Urothelium cell line (cell line): ENCODE data around the gene C4orf50.

ENCODE experiments used
- DNase-seq: peaks from one replicate; pipeline ENCODE4 v3.0.0; 2011; ENCODE audit warnings: low spot score, mixed read lengths
- FAIRE-seq: peaks from 2 replicates; lab custom pipeline; 2011; peaks lifted over from hg19 to GRCh38; lab: Jason Lieb, UNC

The C4orf50 gene

DNA sequence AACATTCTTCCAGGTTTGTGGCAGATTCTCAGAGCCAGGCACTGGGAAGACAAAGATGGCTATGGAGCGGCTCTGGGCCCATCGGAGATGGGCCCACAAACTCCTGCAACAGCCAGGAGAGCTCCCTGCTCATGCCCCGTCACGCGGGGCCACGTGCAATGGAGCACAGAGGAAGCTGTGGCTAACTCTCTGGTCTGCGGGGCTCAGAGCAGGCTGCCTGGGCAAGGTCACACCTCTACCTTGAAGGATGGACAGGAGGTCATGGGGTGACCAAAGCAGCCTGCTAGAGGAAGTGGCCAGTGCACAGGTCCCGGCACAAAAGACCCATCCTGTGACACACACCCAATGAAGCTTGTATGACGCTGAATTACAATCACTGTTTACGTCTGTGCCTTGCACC is 45.2 kb downstream of the C4orf50 start:
- FAIRE-seq, result no peak
- DNase-seq, result no peak

GRCh38 chr4:5972571-5972970 is 45.7 kb downstream of the C4orf50 start:
- DNase-seq, result no peak
- FAIRE-seq, result no peak

- FAIRE-seq, result no peak
- DNase-seq, result no peak
Observed at GRCh38 chr4:5971078-5971450, 47.2 kb downstream of the C4orf50 start.

- no peak for DNase-seq
- FAIRE-seq, result no peak
Observed at GRCh38 chr4:5970381-5971077, 47.7 kb downstream of the C4orf50 start.

- no peak for DNase-seq
- FAIRE-seq, result no peak
Observed at GRCh38 chr4:5969777-5970176, 48.5 kb downstream of the C4orf50 start.

GRCh38 chr4:5969336-5969735 is 48.9 kb downstream of the C4orf50 start:
- no peak for FAIRE-seq

GRCh38 chr4:5968246-5968645 is 50.0 kb downstream of the C4orf50 start:
- no peak for DNase-seq
- no peak for FAIRE-seq

More at GRCh38 chr4:5969336-5969735, 48.9 kb downstream of the C4orf50 start:
- DNase-seq, result no peak

DNA sequence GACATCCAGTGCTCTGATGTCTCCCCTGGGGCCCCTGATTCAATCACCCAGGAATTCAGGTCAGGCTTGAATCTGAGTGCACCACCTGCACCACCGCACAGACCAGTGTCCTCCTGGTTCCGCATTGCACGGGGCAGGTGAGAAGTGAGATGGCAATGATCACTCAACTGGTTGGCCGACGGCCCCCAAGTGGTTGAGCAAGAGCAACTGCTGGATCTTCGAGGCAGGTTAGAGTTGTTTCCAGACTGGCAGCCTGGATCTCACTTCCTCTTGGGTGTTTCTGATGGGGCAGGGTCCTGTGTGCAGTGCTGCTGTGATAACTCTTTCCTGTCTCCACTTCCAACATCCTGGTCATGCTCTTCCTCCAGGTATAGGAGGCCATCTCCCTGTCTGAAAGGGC is 50.4 kb downstream of the C4orf50 start:
- FAIRE-seq, result no peak
- DNase-seq, result no peak

DNA sequence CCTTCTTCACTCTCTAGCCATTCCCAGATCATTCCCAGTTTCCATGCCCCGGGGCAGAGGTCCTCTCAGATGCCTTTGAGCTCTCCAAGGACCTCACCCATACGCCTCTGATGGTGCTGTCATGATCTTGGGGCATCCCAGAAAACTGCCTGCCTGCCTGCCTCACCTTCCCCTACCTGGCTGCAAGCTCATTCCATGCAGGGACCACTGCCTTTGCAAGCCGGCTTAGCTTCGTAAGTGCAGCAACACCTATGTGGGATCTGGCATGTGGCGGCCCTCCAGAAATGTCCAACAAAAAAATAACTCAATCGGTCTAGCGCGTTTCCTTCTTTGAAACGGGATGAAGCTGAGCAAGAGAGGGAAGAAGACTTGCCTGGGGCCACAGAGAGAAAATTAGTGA is 53.0 kb downstream of the C4orf50 start:
- no peak for FAIRE-seq
- DNase-seq, result no peak

GRCh38 chr4:5964030-5964429 is 54.2 kb downstream of the C4orf50 start:
- no peak for FAIRE-seq
- no peak for DNase-seq

- FAIRE-seq, result no peak
- DNase-seq, result no peak
Observed at GRCh38 chr4:5963611-5964010, 54.6 kb downstream of the C4orf50 start.

DNA sequence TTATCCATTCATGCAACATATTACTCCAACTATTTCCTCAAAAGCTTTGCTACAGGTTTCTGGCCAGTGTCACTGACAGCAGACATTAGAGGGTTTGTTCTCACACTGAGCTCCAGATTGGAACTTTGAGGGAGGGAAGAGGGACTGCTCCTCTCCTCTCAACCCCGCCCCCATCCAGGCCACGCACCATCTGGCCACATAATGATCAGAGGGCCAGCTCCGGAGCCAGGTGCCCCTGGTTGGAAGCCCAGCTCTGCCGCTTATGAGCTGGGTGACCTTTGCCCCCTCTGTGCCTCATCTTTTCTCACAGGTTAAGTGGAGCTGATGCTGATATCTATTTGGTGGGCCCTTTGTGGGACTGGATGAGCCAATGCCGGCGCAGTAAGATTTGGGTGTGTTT is 55.8 kb downstream of the C4orf50 start:
- DNase-seq (no peak), FAIRE-seq (no peak)

DNA sequence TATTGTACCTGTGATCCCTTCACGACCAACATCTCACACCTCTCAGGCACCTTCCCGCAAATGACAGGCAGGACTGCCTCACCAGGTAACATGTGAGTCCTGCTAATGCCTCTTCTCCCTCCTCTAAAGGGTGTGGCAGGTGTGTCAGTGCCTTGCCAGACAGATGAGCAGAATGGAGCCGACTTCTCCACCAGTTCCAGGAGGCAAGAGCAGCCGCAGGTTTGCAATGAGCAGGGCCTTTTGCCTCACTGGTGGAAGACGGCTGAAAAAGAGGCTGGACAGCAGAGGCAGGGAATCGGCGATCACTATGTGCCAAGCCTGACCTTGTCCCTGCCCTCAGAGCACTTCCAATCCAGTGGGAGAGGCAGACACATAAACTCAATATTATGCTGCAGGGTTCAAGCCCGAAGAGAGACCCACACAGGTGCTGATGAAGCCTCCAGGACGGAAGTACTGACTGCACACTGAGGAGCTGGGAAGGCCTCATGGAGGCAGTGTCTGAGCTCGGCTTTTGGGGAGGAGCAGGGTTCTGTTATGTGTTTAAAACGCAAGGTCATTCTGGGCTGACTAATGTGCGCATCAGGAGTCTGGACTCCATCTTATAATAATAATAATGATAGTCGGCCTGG is 57.9 kb downstream of the C4orf50 start:
- FAIRE-seq (no peak), DNase-seq (no peak)

DNA sequence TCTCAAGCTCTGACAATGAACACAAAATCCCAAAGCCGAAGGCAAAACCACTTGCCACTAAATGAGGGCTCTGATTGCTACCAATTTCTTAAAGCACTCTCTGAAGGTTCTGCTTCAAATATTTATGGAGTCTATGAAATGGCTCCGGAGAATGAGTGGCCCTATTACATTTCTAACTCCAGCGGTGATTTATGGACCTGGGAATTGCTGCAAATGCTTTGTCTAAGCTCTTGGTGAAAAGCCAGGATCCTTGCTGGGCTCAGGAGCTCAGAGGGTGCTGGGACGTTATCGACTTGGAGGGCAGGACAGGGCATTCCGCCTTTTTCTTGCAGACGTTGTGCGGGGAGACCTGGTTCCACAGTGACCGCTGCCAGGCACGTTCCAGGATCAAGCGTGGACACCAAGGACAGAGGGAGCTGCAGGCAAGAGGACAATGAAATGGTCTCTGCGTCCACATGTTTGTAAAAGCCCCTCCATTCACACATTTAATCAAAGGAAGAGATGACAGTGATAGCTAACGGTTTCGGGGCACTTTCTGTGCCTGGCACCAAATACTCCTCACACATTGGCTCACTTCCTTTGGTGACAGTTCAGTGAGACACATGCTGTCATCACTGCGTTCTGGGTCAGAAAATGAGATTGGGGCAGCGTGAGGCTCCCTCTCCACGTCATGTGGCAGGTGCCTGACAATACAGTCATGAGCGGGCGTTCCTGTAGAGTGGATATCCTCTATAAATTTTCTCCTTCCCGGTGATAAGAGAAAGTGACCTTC is 58.8 kb downstream of the C4orf50 start:
- FAIRE-seq, result no peak
- DNase-seq, result no peak

DNA sequence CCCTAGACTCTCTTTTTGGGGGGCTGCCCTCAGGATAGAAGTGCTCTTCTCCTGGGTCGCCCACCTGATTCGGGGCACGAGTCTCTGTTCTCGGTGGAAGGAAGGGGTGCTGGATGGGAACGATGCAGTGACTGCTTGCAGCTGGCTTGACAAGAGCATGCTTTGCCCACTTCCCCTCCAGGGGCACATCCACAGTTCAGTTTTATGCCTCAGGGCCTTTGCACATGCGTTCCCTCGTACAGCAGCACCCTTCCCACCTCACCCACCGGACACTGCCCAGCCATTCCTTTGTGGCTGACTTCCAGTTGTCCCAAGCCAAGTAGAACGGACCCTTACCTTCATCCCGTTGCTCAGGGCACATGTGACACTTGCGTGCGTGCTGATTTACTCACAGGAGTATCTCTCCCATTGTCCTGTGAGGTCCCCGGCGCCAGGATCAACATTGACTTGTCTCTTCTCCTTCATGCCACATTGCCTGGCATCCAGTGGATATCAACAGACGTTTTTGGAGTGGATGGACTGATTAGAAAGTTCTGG is 60.0 kb downstream of the C4orf50 start:
- DNase-seq (no peak), FAIRE-seq (no peak)

- DNase-seq (no peak), FAIRE-seq (no peak)
Observed at GRCh38 chr4:5957076-5957475, 61.2 kb downstream of the C4orf50 start.

DNA sequence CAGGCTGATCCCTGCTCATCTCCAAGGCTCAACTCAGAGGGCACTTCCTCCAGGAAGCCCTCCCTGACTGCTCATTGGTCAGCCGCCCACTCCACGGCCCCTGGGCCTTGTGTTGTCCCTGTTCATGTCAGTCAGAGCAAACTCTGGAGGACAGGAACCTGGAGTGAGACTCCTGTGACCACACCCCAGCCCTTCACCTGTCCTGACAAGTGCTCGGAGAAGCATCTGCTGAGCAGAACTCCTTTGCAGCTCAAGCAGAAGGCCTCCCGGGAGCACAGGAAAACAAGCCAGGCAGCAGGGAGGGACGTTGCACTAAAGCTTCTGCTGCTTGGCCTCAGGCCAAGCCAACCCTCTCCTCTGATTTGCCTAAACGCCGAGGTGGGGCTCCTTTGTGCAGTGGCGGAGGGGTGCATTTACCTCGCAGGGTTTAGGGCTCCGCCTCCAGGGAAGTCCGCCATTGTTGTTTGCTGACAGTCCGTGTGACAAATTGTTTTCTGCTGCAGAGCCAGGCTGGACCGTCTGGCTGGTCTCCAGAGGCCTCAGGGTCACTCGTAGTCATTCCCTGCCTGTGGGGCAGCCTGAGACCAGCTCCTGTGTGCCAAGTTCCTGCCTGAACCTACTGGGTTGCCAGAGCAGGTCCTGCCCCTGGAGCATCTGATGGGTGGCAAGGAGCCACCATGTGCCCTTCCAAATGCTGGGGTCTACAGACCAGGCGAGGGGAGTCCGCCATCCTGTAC is 61.8 kb downstream of the C4orf50 start:
- FAIRE-seq, result no peak
- no peak for DNase-seq

- DNase-seq, result no peak
- no peak for FAIRE-seq
Observed at GRCh38 chr4:5955856-5956255, 62.4 kb downstream of the C4orf50 start.

GRCh38 chr4:5955201-5955821 is 62.9 kb downstream of the C4orf50 start:
- DNase-seq, result no peak
- FAIRE-seq, result no peak

DNA sequence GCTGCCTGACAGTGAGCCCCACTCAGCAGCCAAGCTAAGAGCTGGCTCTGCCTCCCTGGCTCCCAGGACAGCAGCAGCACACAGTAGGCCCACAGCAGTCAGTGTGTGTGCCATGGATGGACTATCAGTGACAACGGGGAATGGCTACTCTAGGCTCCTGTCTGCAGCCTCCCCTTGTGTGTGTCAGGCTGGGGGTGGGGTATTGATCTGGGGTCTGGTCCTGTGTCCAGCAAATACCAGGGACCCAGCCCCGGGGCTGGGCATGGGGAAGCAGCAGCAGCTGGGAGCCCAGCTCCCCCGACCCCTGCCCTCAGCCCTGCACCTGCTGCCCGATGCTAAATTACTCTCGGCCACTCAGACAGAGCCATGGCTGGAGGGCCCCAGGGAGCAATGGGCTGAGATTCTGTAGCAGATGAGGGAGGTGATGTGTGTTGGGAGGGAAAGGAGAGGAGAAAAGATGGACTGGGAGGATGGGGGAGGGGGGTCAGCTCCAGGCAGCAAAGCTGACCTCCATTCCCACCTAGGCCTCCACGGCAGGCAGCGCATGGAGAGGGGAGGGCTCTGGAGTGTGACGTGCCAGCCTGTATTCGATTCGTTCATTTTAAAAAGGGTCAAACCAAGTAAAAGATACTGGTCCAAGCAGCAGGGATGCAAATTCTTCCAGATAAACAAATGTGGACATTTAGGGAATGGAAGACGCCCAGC is 64.0 kb downstream of the C4orf50 start:
- no peak for FAIRE-seq
- DNase-seq, result no peak
